ENCODE measurements around the gene SCAI.

DNA sequence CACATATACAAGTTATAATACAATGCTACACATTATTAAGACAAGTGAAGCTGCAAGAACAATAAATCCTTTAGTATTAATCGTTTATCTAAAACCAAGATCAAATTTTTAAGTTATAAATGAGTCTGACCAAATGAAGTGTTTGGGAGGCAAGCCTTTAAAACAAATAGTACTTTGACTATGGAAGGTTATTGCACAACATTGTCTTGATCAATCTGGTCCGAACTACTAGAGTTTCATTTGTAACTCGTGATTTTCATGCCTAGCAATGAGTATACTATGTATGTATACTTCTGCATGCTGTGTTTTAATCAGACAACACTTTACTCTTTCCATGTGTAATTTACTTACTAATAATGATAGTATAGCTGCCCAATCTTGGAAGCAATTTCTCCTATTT, 115.3 kb downstream of the SCAI start:
- TF ChIP-seq CTCF (conservative IDR thresholded peaks at IDR 0.05; ENCODE audit: low read length) (no peak), EZH2phosphoT487 (IDR thresholded peaks at IDR 0.05; ENCODE audit: borderline replicate concordance, low read depth, low read length) (no peak)

Data from OCI-LY7 (cell line).